Ramos (cell line): ENCODE results near the gene HES7.

Experiments used
- in situ Hi-C: fragments of 300-500 bp; cut with MboI; formaldehyde crosslinking; loops from one replicate; pipeline ENCODE4 v1.14.3; 2022; ENCODE audit warnings: low sequenced_read_pairs; ENCODE audit not compliant: unreplicated experiment

The HES7 gene

GRCh38 chr17:8076502-8077266, 47.2 kb downstream of the HES7 start:
- in situ Hi-C loops, result loop anchor here (10.0 kb wide), 1 partner anchor 228 kb away; no protein-coding TSS in a partner anchor

GRCh38 chr17:8075574-8076342, 48.1 kb downstream of the HES7 start:
- in situ Hi-C loops, result loop anchor here (10.0 kb wide), 1 partner anchor 229 kb away; no protein-coding TSS in a partner anchor

GRCh38 chr17:8075081-8075480, 48.8 kb downstream of the HES7 start:
- in situ Hi-C loops, result loop anchor here (10.0 kb wide), 1 partner anchor 230 kb away; no protein-coding TSS in a partner anchor

- in situ Hi-C loops, result loop anchor here (5.0 to 25.0 kb wide), 3 partner anchors 33 to 663 kb away; partner anchors contain the start of gene CCDC42
Observed at GRCh38 chr17:8074554-8074953, 49.4 kb downstream of the HES7 start.

GRCh38 chr17:8073627-8074484, 50.0 kb downstream of the HES7 start:
- in situ Hi-C loops, result loop anchor here (5.0 to 25.0 kb wide), 3 partner anchors 33 to 663 kb away; partner anchors contain the start of gene CCDC42

GRCh38 chr17:8072729-8073461, 51.0 kb downstream of the HES7 start:
- in situ Hi-C loops, result loop anchor here (5.0 to 25.0 kb wide), 3 partner anchors 34 to 664 kb away; partner anchors contain the start of gene CCDC42

- in situ Hi-C loops, result loop anchor here (5.0 to 25.0 kb wide), 3 partner anchors 35 to 665 kb away; partner anchors contain the start of gene CCDC42
Observed at GRCh38 chr17:8072341-8072728, 51.6 kb downstream of the HES7 start.

GRCh38 chr17:8071496-8071895, 52.4 kb downstream of the HES7 start:
- in situ Hi-C loops, result loop anchor here (5.0 to 25.0 kb wide), 3 partner anchors 36 to 666 kb away; partner anchors contain the start of gene CCDC42
